SU-DHL-6 (cell line): Measurements from ENCODE around the gene NPDC1.

Source experiments
- EZH2phosphoT487 ChIP-seq: fragments of 200-600 bp; sonication (generic), shearing (Covaris generic); conservative IDR thresholded peaks from 2 replicates; pipeline ENCODE4 v1.6.1; 2018; ENCODE audit warnings: mild to moderate bottlenecking, antibody characterized with exemption, low read length, moderate library complexity, mixed read lengths
- TF ChIP-seq, protein P1 (sequence below): fragments of 200-600 bp; sonication (generic); IDR thresholded peaks from one replicate; pipeline ENCODE4 v1.5.1; 2017; ENCODE audit warnings: antibody characterized with exemption, mild to moderate bottlenecking, low read length, moderate library complexity; ENCODE audit not compliant: insufficient read depth, poor library complexity, severe bottlenecking

DNA sequence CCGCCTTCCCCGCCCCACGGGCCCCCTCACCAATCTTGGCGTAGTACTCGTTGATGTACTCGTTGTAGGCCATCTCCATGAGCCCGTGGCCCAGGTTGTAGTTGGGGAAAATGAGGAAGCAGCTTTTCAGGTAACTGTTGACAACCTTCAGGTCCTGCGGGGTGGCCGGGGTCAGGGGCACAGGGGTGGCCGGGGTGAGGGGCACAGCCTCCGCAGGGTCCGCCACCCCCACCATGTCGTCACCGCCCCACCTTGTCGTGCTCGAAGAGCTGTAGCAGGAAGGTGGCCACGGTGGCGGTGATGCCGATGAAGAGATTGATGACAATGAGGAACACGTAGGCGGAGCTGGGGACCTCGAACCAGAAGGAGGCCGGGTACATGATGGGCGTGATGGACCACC is 34.8 kb downstream of the NPDC1 start:
- TF ChIP-seq, protein P1, sequence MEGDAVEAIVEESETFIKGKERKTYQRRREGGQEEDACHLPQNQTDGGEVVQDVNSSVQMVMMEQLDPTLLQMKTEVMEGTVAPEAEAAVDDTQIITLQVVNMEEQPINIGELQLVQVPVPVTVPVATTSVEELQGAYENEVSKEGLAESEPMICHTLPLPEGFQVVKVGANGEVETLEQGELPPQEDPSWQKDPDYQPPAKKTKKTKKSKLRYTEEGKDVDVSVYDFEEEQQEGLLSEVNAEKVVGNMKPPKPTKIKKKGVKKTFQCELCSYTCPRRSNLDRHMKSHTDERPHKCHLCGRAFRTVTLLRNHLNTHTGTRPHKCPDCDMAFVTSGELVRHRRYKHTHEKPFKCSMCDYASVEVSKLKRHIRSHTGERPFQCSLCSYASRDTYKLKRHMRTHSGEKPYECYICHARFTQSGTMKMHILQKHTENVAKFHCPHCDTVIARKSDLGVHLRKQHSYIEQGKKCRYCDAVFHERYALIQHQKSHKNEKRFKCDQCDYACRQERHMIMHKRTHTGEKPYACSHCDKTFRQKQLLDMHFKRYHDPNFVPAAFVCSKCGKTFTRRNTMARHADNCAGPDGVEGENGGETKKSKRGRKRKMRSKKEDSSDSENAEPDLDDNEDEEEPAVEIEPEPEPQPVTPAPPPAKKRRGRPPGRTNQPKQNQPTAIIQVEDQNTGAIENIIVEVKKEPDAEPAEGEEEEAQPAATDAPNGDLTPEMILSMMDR, result no peak
- TF ChIP-seq EZH2phosphoT487, result no peak
